ENCODE measurements around the gene USP34. TPM values are rescaled to one million over a fixed set of nuclear protein-coding genes. Genes with fewer than 3 reads are reported as not detected.

The USP34 gene
- total RNA-seq, 1 donor = 154 TPM

- H3K4me3 ChIP-seq (ENCODE audit: low read depth, low read length) = no peak overlapping the region
- DNase-seq (ENCODE audit: low read depth) = peak; percentile 54
- no peak for TF ChIP-seq CTCF (IDR thresholded peaks at IDR 0.05; ENCODE audit: insufficient read depth, low read depth, low read length)
Measured at GRCh38 chr2:61247204-61247812, 223.6 kb downstream of the USP34 start.

GRCh38 chr2:61244694-61245093 lies 226.2 kb downstream of the USP34 start:
- DNase-seq (ENCODE audit: low read depth) = no peak
- no peak for TF ChIP-seq CTCF (IDR thresholded peaks at IDR 0.05; ENCODE audit: insufficient read depth, low read depth, low read length)

GRCh38 chr2:61241266-61241665 lies 229.6 kb downstream of the USP34 start:
- no peak for DNase-seq (ENCODE audit: low read depth)
- no peak for TF ChIP-seq CTCF (IDR thresholded peaks at IDR 0.05; ENCODE audit: insufficient read depth, low read depth, low read length)
- no peak overlapping the region for H3K4me3 ChIP-seq (ENCODE audit: low read depth, low read length)

More at GRCh38 chr2:61244694-61245093, 226.2 kb downstream of the USP34 start:
- H3K4me3 ChIP-seq (ENCODE audit: low read depth, low read length) = no peak overlapping the region

- DNase-seq (ENCODE audit: low read depth) = no peak
- no peak for TF ChIP-seq CTCF (IDR thresholded peaks at IDR 0.05; ENCODE audit: insufficient read depth, low read depth, low read length)
- H3K4me3 ChIP-seq (ENCODE audit: low read depth, low read length) = no peak overlapping the region
Measured at GRCh38 chr2:61238219-61239012, 232.5 kb downstream of the USP34 start.

- no peak for TF ChIP-seq CTCF (IDR thresholded peaks at IDR 0.05; ENCODE audit: insufficient read depth, low read depth, low read length)
- H3K4me3 ChIP-seq (ENCODE audit: low read depth, low read length) = no peak overlapping the region
- DNase-seq (ENCODE audit: low read depth) = no peak
Measured at GRCh38 chr2:61235716-61236115, 235.2 kb downstream of the USP34 start.

GRCh38 chr2:61233581-61233980 lies 237.3 kb downstream of the USP34 start:
- H3K4me3 ChIP-seq (ENCODE audit: low read depth, low read length) = no peak overlapping the region
- DNase-seq (ENCODE audit: low read depth) = no peak
- TF ChIP-seq CTCF (IDR thresholded peaks at IDR 0.05; ENCODE audit: insufficient read depth, low read depth, low read length) = no peak
